Measurements from ENCODE around the gene CLEC16A.

CLEC16A gene

DNA sequence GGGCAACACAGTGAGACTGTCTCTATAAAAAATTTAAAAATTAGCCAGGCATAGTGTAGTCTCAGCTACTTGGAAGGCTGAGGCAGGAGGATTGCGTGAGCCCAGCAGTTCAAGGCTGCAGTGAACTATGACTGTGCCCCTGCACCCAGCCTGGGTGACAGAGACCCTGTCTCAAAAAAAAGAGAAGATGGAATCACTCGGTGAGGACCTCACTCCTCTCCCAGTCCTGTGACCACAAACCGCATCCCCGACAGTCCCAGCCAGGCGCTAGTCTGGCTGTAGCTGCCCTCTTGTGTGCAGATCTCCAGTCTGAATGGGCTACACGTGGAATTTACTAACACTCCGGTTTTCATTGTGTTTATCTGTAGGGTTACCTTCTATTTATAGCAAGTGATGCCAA lies 13.2 kb upstream of the CLEC16A start:
- Histone ChIP-seq H3K4me2 (no peak overlapping the region), H4K20me1 (ENCODE audit: insufficient read depth) (no peaks in the 10 kb centered on the region), H3K4me3 (IDR thresholded peaks at IDR 0.05; ENCODE audit: insufficient read depth, low read depth, low read length) (no peak overlapping the region), H3K79me2 (ENCODE audit: insufficient read depth, low read depth) (0 out of 2 replicates have a peak, but pooled peaks cover 5% of the 10 kb centered on the region), H2AFZ (ENCODE audit: low read depth) (no peak overlapping the region), H3K27me3 (ENCODE audit: insufficient read depth, low read depth) (no peaks in the 10 kb centered on the region), H3K27ac (no peak overlapping the region), H3K36me3 (ENCODE audit: insufficient read depth) (no peaks in the 10 kb centered on the region), H3K9ac (no peak overlapping the region), H3K4me1 (ENCODE audit: low read depth, poor library complexity, severe bottlenecking) (peaks cover 7% of the 10 kb centered on the region)
- TF ChIP-seq, protein P1, sequence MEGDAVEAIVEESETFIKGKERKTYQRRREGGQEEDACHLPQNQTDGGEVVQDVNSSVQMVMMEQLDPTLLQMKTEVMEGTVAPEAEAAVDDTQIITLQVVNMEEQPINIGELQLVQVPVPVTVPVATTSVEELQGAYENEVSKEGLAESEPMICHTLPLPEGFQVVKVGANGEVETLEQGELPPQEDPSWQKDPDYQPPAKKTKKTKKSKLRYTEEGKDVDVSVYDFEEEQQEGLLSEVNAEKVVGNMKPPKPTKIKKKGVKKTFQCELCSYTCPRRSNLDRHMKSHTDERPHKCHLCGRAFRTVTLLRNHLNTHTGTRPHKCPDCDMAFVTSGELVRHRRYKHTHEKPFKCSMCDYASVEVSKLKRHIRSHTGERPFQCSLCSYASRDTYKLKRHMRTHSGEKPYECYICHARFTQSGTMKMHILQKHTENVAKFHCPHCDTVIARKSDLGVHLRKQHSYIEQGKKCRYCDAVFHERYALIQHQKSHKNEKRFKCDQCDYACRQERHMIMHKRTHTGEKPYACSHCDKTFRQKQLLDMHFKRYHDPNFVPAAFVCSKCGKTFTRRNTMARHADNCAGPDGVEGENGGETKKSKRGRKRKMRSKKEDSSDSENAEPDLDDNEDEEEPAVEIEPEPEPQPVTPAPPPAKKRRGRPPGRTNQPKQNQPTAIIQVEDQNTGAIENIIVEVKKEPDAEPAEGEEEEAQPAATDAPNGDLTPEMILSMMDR (conservative IDR thresholded peaks at IDR 0.05; ENCODE audit: low read depth, low read length), result no peak

DNA sequence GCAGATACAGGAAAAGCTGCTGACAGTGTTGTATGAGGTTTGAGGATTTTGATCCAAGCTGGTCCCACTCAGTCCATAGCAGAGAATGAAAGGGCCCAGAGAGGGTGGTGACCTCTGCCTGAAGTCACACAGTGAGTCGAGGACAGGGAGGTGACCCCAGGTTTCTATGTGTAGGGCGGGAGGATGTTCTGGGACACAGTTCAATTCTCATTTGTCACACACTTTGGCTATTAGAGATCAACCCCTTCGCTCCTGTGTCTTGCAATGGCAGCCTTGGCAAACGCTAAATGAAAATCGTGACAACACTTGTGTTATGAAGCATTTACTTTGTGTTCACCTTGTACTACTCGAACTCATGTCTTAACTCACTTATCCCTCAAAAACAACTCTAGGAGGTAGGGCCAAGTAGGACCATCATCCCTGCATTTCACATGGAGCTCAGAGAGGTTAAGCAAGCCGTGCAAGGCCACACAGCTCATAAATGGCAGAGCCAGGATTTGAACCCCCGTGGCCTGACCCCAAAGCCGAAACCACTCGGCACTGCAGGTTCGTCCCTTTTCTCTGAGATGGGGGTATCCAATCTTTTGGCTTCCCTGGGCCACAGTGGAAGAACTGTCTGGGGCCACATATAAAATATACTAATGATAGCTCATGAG lies 12.3 kb upstream of the CLEC16A start:
- Histone ChIP-seq H3K9ac (no peak overlapping the region), H3K27ac (no peak overlapping the region), H3K4me3 (IDR thresholded peaks at IDR 0.05; ENCODE audit: insufficient read depth, low read depth, low read length) (no peak overlapping the region), H3K36me3 (ENCODE audit: insufficient read depth) (no peaks in the 10 kb centered on the region), H4K20me1 (ENCODE audit: insufficient read depth) (no peaks in the 10 kb centered on the region), H2AFZ (ENCODE audit: low read depth) (no peak overlapping the region), H3K4me2 (no peak overlapping the region), H3K27me3 (ENCODE audit: insufficient read depth, low read depth) (no peaks in the 10 kb centered on the region), H3K4me1 (ENCODE audit: low read depth, poor library complexity, severe bottlenecking) (peaks cover 7% of the 10 kb centered on the region), H3K79me2 (ENCODE audit: insufficient read depth, low read depth) (0 out of 2 replicates have a peak, but pooled peaks cover 5% of the 10 kb centered on the region)
- TF ChIP-seq, protein P1 (conservative IDR thresholded peaks at IDR 0.05; ENCODE audit: low read depth, low read length), result no peak

- Histone ChIP-seq H3K36me3 (ENCODE audit: insufficient read depth) (no peaks in the 10 kb centered on the region), H3K27ac (no peak overlapping the region), H3K4me2 (no peak overlapping the region), H2AFZ (ENCODE audit: low read depth) (no peak overlapping the region), H3K27me3 (ENCODE audit: insufficient read depth, low read depth) (no peaks in the 10 kb centered on the region), H3K4me1 (ENCODE audit: low read depth, poor library complexity, severe bottlenecking) (peaks cover 17% of the 10 kb centered on the region), H3K79me2 (ENCODE audit: insufficient read depth, low read depth) (peaks cover 5% of the 10 kb centered on the region; the same call in 1 of the 2 replicates), H3K4me3 (IDR thresholded peaks at IDR 0.05; ENCODE audit: insufficient read depth, low read depth, low read length) (no peak overlapping the region), H4K20me1 (ENCODE audit: insufficient read depth) (no peaks in the 10 kb centered on the region), H3K9ac (no peak overlapping the region)
- TF ChIP-seq, protein P1 (conservative IDR thresholded peaks at IDR 0.05; ENCODE audit: low read depth, low read length), result no peak
Measured at GRCh38 chr16:10932959-10933710, 11.2 kb upstream of the CLEC16A start.

DNA sequence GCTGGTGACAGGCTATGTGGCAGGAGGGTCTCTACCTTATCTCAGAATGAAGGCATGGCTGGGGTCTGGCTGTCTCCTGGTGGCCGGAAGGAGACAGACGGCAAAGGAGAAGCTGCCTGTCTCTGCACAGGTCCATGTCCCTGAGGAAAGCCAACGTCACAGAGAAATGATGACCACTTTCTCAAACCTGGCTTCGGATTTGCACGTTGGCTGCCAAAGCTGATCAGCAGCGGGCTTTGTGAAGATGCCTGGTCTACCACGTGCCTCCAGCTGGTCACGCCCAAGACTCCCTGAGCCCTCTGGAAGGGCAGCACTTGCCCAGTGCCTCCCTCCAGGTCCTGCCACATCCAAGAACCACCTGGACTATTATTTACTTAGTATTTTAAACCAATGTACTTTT lies 10.5 kb upstream of the CLEC16A start:
- peaks cover 12% of the 10 kb centered on the region; the same call in 1 of the 2 replicates for H3K79me2 ChIP-seq (ENCODE audit: insufficient read depth, low read depth)
- TF ChIP-seq, protein P1 (conservative IDR thresholded peaks at IDR 0.05; ENCODE audit: low read depth, low read length), result no peak
- H3K27ac ChIP-seq, result no peak overlapping the region
- H3K4me1 ChIP-seq (ENCODE audit: low read depth, poor library complexity, severe bottlenecking), result peaks cover 24% of the 10 kb centered on the region
- H3K4me2 ChIP-seq, result no peak overlapping the region
- H3K9ac ChIP-seq, result no peak overlapping the region
- H3K36me3 ChIP-seq (ENCODE audit: insufficient read depth), result no peaks in the 10 kb centered on the region
- no peaks in the 10 kb centered on the region for H4K20me1 ChIP-seq (ENCODE audit: insufficient read depth)
- no peak overlapping the region for H2AFZ ChIP-seq (ENCODE audit: low read depth)
- H3K27me3 ChIP-seq (ENCODE audit: insufficient read depth, low read depth), result no peaks in the 10 kb centered on the region
- no peak overlapping the region for H3K4me3 ChIP-seq (IDR thresholded peaks at IDR 0.05; ENCODE audit: insufficient read depth, low read depth, low read length)
